ENCODE measurements around the gene ERICH4. TPM values are rescaled to one million over a fixed set of nuclear protein-coding genes. Genes with fewer than 3 reads are reported as not detected.

The ERICH4 gene
- total and polyA plus RNA-seq, 2 of the 13 experiments (the other 11 are each of a cell fraction or from before 2014, with no cell fraction given), result 0.40 to 0.64 TPM

DNA sequence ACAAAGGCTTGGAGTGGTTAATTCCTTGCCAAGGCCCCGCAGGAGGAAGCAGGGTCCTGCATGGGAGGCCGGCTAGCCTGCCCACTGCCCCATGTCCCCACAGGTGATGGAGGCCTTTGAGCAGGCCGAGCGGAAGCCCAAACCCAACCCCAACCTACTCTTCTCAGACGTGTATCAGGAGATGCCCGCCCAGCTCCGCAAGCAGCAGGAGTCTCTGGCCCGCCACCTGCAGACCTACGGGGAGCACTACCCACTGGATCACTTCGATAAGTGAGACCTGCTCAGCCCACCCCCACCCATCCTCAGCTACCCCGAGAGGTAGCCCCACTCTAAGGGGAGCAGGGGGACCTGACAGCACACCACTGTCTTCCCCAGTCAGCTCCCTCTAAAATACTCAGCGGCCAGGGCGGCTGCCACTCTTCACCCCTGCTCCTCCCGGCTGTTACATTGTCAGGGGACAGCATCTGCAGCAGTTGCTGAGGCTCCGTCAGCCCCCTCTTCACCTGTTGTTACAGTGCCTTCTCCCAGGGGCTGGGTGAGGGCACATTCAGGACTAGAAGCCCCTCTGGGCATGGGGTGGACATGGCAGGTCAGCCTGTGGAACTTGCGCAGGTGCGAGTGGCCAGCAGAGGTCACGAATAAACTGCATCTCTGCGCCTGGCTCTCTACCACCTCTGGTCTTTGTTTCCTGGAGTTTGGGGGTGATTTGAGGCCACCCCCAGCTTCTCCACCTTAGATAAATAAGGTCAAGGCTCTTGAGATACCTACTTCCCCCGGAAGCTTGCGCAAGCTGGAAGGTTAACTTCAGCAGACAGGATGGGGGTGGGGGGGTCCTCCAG, 18.4 kb upstream of the ERICH4 start (continued):
- 0 out of 2 replicates have a peak, but pooled peaks have one; percentile 18 for TF ChIP-seq YEATS4 (CRISPR knock-in tag; IDR thresholded peaks at IDR 0.05; ENCODE audit: borderline replicate concordance)
- TF ChIP-seq CENPX (CRISPR knock-in tag; IDR thresholded peaks at IDR 0.05), result no peak
- no peak for TF ChIP-seq RBAK (CRISPR knock-in tag; IDR thresholded peaks at IDR 0.05)
- TF ChIP-seq XRCC5 (optimal IDR thresholded peaks at IDR 0.05; ENCODE audit: low read length), result no peak
- no peak for TF ChIP-seq JDP2 (CRISPR knock-in tag; IDR thresholded peaks at IDR 0.05; ENCODE audit: borderline replicate concordance)
- TF ChIP-seq ZNF274 (CRISPR knock-in tag; IDR thresholded peaks at IDR 0.05), result no peak
- TF ChIP-seq, protein P1, sequence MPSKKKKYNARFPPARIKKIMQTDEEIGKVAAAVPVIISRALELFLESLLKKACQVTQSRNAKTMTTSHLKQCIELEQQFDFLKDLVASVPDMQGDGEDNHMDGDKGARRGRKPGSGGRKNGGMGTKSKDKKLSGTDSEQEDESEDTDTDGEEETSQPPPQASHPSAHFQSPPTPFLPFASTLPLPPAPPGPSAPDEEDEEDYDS (CRISPR knock-in tag; IDR thresholded peaks at IDR 0.05), result no peak
- TF ChIP-seq ZNF746 (CRISPR knock-in tag; IDR thresholded peaks at IDR 0.05), result 0 out of 2 replicates have a peak, but pooled peaks have one; percentile 32
- peak; percentile 77; the same call in 1 of the 2 replicates for TF ChIP-seq ETV5 (CRISPR knock-in tag; IDR thresholded peaks at IDR 0.05; ENCODE audit: borderline replicate concordance)
- TF ChIP-seq, protein P2, sequence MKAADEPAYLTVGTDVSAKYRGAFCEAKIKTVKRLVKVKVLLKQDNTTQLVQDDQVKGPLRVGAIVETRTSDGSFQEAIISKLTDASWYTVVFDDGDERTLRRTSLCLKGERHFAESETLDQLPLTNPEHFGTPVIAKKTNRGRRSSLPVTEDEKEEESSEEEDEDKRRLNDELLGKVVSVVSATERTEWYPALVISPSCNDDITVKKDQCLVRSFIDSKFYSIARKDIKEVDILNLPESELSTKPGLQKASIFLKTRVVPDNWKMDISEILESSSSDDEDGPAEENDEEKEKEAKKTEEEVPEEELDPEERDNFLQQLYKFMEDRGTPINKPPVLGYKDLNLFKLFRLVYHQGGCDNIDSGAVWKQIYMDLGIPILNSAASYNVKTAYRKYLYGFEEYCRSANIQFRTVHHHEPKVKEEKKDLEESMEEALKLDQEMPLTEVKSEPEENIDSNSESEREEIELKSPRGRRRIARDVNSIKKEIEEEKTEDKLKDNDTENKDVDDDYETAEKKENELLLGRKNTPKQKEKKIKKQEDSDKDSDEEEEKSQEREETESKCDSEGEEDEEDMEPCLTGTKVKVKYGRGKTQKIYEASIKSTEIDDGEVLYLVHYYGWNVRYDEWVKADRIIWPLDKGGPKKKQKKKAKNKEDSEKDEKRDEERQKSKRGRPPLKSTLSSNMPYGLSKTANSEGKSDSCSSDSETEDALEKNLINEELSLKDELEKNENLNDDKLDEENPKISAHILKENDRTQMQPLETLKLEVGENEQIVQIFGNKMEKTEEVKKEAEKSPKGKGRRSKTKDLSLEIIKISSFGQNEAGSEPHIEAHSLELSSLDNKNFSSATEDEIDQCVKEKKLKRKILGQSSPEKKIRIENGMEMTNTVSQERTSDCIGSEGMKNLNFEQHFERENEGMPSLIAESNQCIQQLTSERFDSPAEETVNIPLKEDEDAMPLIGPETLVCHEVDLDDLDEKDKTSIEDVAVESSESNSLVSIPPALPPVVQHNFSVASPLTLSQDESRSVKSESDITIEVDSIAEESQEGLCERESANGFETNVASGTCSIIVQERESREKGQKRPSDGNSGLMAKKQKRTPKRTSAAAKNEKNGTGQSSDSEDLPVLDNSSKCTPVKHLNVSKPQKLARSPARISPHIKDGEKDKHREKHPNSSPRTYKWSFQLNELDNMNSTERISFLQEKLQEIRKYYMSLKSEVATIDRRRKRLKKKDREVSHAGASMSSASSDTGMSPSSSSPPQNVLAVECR (CRISPR knock-in tag; IDR thresholded peaks at IDR 0.05; ENCODE audit: borderline replicate concordance), result no peak; the same call in 1 of the 2 replicates
- TF ChIP-seq, protein P3, sequence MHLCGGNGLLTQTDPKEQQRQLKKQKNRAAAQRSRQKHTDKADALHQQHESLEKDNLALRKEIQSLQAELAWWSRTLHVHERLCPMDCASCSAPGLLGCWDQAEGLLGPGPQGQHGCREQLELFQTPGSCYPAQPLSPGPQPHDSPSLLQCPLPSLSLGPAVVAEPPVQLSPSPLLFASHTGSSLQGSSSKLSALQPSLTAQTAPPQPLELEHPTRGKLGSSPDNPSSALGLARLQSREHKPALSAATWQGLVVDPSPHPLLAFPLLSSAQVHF (CRISPR knock-in tag; IDR thresholded peaks at IDR 0.05), result no peak
- peak; percentile 37; the same call in 1 of the 2 replicates for TF ChIP-seq ZNF788 (CRISPR knock-in tag; IDR thresholded peaks at IDR 0.05; ENCODE audit: borderline replicate concordance)
- TF ChIP-seq, protein P4, sequence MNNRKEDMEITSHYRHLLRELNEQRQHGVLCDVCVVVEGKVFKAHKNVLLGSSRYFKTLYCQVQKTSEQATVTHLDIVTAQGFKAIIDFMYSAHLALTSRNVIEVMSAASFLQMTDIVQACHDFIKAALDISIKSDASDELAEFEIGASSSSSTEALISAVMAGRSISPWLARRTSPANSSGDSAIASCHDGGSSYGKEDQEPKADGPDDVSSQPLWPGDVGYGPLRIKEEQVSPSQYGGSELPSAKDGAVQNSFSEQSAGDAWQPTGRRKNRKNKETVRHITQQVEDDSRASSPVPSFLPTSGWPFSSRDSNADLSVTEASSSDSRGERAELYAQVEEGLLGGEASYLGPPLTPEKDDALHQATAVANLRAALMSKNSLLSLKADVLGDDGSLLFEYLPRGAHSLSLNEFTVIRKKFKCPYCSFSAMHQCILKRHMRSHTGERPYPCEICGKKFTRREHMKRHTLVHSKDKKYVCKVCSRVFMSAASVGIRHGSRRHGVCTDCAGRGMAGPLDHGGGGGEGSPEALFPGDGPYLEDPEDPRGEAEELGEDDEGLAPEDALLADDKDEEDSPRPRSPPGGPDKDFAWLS (CRISPR knock-in tag; IDR thresholded peaks at IDR 0.05; ENCODE audit: borderline replicate concordance), result no peak
- TF ChIP-seq SMAD1 (CRISPR knock-in tag; IDR thresholded peaks at IDR 0.05; ENCODE audit: borderline replicate concordance, low read depth), result no peak
- TF ChIP-seq, protein P5, sequence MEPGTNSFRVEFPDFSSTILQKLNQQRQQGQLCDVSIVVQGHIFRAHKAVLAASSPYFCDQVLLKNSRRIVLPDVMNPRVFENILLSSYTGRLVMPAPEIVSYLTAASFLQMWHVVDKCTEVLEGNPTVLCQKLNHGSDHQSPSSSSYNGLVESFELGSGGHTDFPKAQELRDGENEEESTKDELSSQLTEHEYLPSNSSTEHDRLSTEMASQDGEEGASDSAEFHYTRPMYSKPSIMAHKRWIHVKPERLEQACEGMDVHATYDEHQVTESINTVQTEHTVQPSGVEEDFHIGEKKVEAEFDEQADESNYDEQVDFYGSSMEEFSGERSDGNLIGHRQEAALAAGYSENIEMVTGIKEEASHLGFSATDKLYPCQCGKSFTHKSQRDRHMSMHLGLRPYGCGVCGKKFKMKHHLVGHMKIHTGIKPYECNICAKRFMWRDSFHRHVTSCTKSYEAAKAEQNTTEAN (CRISPR knock-in tag; conservative IDR thresholded peaks at IDR 0.05), result no peak
- TF ChIP-seq ZNF557 (CRISPR knock-in tag; IDR thresholded peaks at IDR 0.05), result no peak
- no peak for TF ChIP-seq SALL2 (CRISPR knock-in tag; IDR thresholded peaks at IDR 0.05)
- no peak for TF ChIP-seq SOX5 (CRISPR knock-in tag; IDR thresholded peaks at IDR 0.05; ENCODE audit: borderline replicate concordance)

Data from HepG2 (cell line).